Activated CD4-positive, alpha-beta T cell treated with anti-CD3 and anti-CD28 coated beads for 36 hours (primary cell): ENCODE results near the gene OR11L1. TPM values are rescaled to one million over a fixed set of nuclear protein-coding genes. Genes with fewer than 3 reads are reported as not detected.

Experiments used
- ATAC-seq: fragments of 200-7000 bp; cut with Tn5 transposase; one replicate; pipeline ENCODE4 v1.10.0; 2021; ENCODE audit warnings: mild to moderate bottlenecking, moderate library complexity
- CTCF ChIA-PET: fragments of 350-600 bp; sonication (Branson Sonifier 250); formaldehyde crosslinking; loops from one replicate; lab custom pipeline; 2021; ENCODE audit warnings: antibody characterized with exemption; lab: Charles Lee
- POLR2A ChIA-PET: fragments of 350-600 bp; sonication (Branson Sonifier 250); formaldehyde crosslinking; loops from one replicate; lab custom pipeline; 2021; ENCODE audit warnings: antibody characterized with exemption, inconsistent platforms; lab: Charles Lee
- DNase-seq: peaks from one replicate; pipeline ENCODE4 v3.0.0-alpha.2; 2020
- H3K27ac Mint-ChIP-seq: one replicate; pipeline ENCODE4 v1.8.0; 2021; ENCODE audit warnings: mixed read lengths
- H3K27me3 Mint-ChIP-seq: one replicate; pipeline ENCODE4 v1.8.0; 2021; ENCODE audit warnings: mixed read lengths
- H3K36me3 Mint-ChIP-seq: one replicate; pipeline ENCODE4 v1.8.0; 2021; ENCODE audit warnings: low read depth, mixed read lengths
- H3K4me1 Mint-ChIP-seq: one replicate; pipeline ENCODE4 v1.8.0; 2021; ENCODE audit warnings: mixed read lengths
- H3K4me3 Mint-ChIP-seq: one replicate; pipeline ENCODE4 v1.8.0; 2021; ENCODE audit warnings: mild to moderate bottlenecking, moderate library complexity, mixed read lengths
- H3K9me3 Mint-ChIP-seq: one replicate; pipeline ENCODE4 v1.8.0; 2021; ENCODE audit warnings: low read depth, mixed read lengths
- intact Hi-C, 2 experiments: fragments of 100-400 bp; cut with DNase I in 1 of 2; cut with micrococcal nuclease in 1 of 2; formaldehyde crosslinking; loops; one replicate each; pipeline versions ENCODE4 v1.14.2 to v1.15.1; 2022 to 2024; cut with DNase I, micrococcal nuclease
- total RNA-seq, 2 experiments: library from RNA; stranded (reverse); gene quantifications; one replicate each; pipeline ENCODE4 v1.2.3, GENCODE V29; 2021

OR11L1 gene
- not detected for total RNA-seq

GRCh38 chr1:247841796-247842195, at the start of gene OR11L1:
Gene OR11L1, minus strand, starts transcription at chr1:247841896. Its CDS starts 0 bp downstream, at chr1:247841896.
- Mint-ChIP-seq H3K9me3 (no peaks in the 10 kb centered on the region), H3K27ac (no peak within 1 kb of the TSS), H3K4me1 (peaks cover 3% of the 10 kb centered on the region), H3K27me3 (peaks cover under 1% of the 10 kb centered on the region), H3K4me3 (no peak within 1 kb of the TSS), H3K36me3 (no peaks in the 10 kb centered on the region)
- ChIA-PET POLR2A (no interaction called here), CTCF (no interaction called here)
- no peak for ATAC-seq
- intact Hi-C loops, result no loop called here
- no peak for DNase-seq

GRCh38 chr1:247884797-247885413, 43.2 kb upstream of the OR11L1 start:
- no peaks in the 10 kb centered on the region for H3K27me3 Mint-ChIP-seq

GRCh38 chr1:247883346-247883745, 41.6 kb upstream of the OR11L1 start:
- ChIA-PET POLR2A (no interaction called here), CTCF (no interaction called here)
- ATAC-seq (no peak), DNase-seq (no peak)
- Mint-ChIP-seq H3K4me1 (no peaks in the 10 kb centered on the region), H3K4me3 (no peak overlapping the region), H3K27ac (no peak overlapping the region), H3K9me3 (no peaks in the 10 kb centered on the region), H3K27me3 (no peaks in the 10 kb centered on the region), H3K36me3 (no peaks in the 10 kb centered on the region)
- intact Hi-C loops, result no loop called here

More at GRCh38 chr1:247884797-247885413, 43.2 kb upstream of the OR11L1 start:
- no peaks in the 10 kb centered on the region for H3K9me3 Mint-ChIP-seq
- ATAC-seq (no peak), DNase-seq (no peak)
- no peaks in the 10 kb centered on the region for H3K4me1 Mint-ChIP-seq
- no peak overlapping the region for H3K27ac Mint-ChIP-seq
- CTCF ChIA-PET, result no interaction called here
- H3K36me3 Mint-ChIP-seq, result no peaks in the 10 kb centered on the region
- POLR2A ChIA-PET, result no interaction called here
- H3K4me3 Mint-ChIP-seq, result no peak overlapping the region
- intact Hi-C loops, result no loop called here

- no peaks in the 10 kb centered on the region for H3K36me3 Mint-ChIP-seq
- H3K4me1 Mint-ChIP-seq, result no peaks in the 10 kb centered on the region
- ATAC-seq, result no peak
- H3K27me3 Mint-ChIP-seq, result peaks cover 11% of the 10 kb centered on the region
- ChIA-PET CTCF (interaction anchor here (1.3 kb wide), 1 partner anchor 12 kb away, joined by 5 read pairs; no protein-coding TSS in a partner anchor), POLR2A (no interaction called here)
- peaks cover 3% of the 10 kb centered on the region for H3K9me3 Mint-ChIP-seq
- no peak for DNase-seq
- H3K4me3 Mint-ChIP-seq, result no peak overlapping the region
- intact Hi-C loops, result no loop called here
- H3K27ac Mint-ChIP-seq, result no peak overlapping the region
These were observed 23.7 kb upstream of the OR11L1 start for GRCh38 chr1:247865416-247865815.

GRCh38 chr1:247864644-247865043, 22.9 kb upstream of the OR11L1 start:
- H3K4me1 Mint-ChIP-seq, result no peaks in the 10 kb centered on the region
- DNase-seq (no peak), ATAC-seq (no peak)
- no peak overlapping the region for H3K27ac Mint-ChIP-seq
- ChIA-PET POLR2A (no interaction called here), CTCF (interaction anchor here (1.3 kb wide), 1 partner anchor 11 kb away, joined by 5 read pairs; no protein-coding TSS in a partner anchor)
- intact Hi-C loops, result no loop called here
- peaks cover 1% of the 10 kb centered on the region for H3K9me3 Mint-ChIP-seq
- H3K36me3 Mint-ChIP-seq, result no peaks in the 10 kb centered on the region
- peaks cover 15% of the 10 kb centered on the region for H3K27me3 Mint-ChIP-seq
- H3K4me3 Mint-ChIP-seq, result no peak overlapping the region

- ATAC-seq, result no peak
- H3K9me3 Mint-ChIP-seq, result no peaks in the 10 kb centered on the region
- peaks cover 5% of the 10 kb centered on the region for H3K4me1 Mint-ChIP-seq
- DNase-seq, result no peak
- CTCF ChIA-PET, result interaction anchor here (0.7 kb wide), 1 partner anchor 9 kb away, joined by 3 read pairs; no protein-coding TSS in a partner anchor
- POLR2A ChIA-PET, result no interaction called here
- no peak overlapping the region for H3K4me3 Mint-ChIP-seq
- no peaks in the 10 kb centered on the region for H3K36me3 Mint-ChIP-seq
- peaks cover 25% of the 10 kb centered on the region for H3K27me3 Mint-ChIP-seq
- intact Hi-C loops, result no loop called here
- no peak overlapping the region for H3K27ac Mint-ChIP-seq
These were observed 21.1 kb upstream of the OR11L1 start for GRCh38 chr1:247862756-247863155.

GRCh38 chr1:247857985-247858619, 16.4 kb upstream of the OR11L1 start:
- intact Hi-C loops, result loop anchor here in 1 of 2 experiments (5.0 kb wide), 1 partner anchor 176 kb away; no protein-coding TSS in a partner anchor
- POLR2A ChIA-PET, result no interaction called here
- H3K4me1 Mint-ChIP-seq, result peaks cover 9% of the 10 kb centered on the region
- CTCF ChIA-PET, result interaction anchor here (0.8 kb wide), 1 partner anchor 9 kb away, joined by 3 read pairs; no protein-coding TSS in a partner anchor
- peaks cover 46% of the 10 kb centered on the region for H3K27me3 Mint-ChIP-seq
- no peaks in the 10 kb centered on the region for H3K9me3 Mint-ChIP-seq
- no peak overlapping the region for H3K27ac Mint-ChIP-seq
- ATAC-seq, result no peak
- H3K36me3 Mint-ChIP-seq, result no peaks in the 10 kb centered on the region
- H3K4me3 Mint-ChIP-seq, result peak overlapping the region; percentile 71
- no peak for DNase-seq

GRCh38 chr1:247857069-247857984, 15.6 kb upstream of the OR11L1 start, which contains the start of gene TRIM58:
Gene TRIM58, plus strand, starts transcription at chr1:247857187. Its CDS starts 60 bp downstream, at chr1:247857247.
- H3K4me3 Mint-ChIP-seq, result peak within 1 kb of the TSS; percentile 71
- peak; percentile 69 for DNase-seq
- H3K9me3 Mint-ChIP-seq, result no peaks in the 10 kb centered on the region
- CTCF ChIA-PET, result interaction anchor here (0.6 kb wide), 1 partner anchor 75 kb away, joined by 3 read pairs; no protein-coding TSS in a partner anchor
- POLR2A ChIA-PET, result no interaction called here
- intact Hi-C loops, result loop anchor here in 1 of 2 experiments (5.0 kb wide), 1 partner anchor 175 kb away; no protein-coding TSS in a partner anchor
- peaks cover 42% of the 10 kb centered on the region for H3K27me3 Mint-ChIP-seq
- H3K36me3 Mint-ChIP-seq, result no peaks in the 10 kb centered on the region
- peak; percentile 93 for ATAC-seq
- no peak within 1 kb of the TSS for H3K27ac Mint-ChIP-seq
- peaks cover 9% of the 10 kb centered on the region for H3K4me1 Mint-ChIP-seq

GRCh38 chr1:247855911-247856310, 14.2 kb upstream of the OR11L1 start:
- Mint-ChIP-seq H3K4me3 (no peak overlapping the region), H3K4me1 (peaks cover 9% of the 10 kb centered on the region), H3K27ac (no peak overlapping the region), H3K36me3 (no peaks in the 10 kb centered on the region), H3K9me3 (no peaks in the 10 kb centered on the region), H3K27me3 (peaks cover 39% of the 10 kb centered on the region)
- POLR2A ChIA-PET, result no interaction called here
- CTCF ChIA-PET, result no interaction called here
- intact Hi-C loops, result loop anchor here in 1 of 2 experiments (5.0 kb wide), 1 partner anchor 174 kb away; no protein-coding TSS in a partner anchor
- no peak for ATAC-seq
- no peak for DNase-seq

- Mint-ChIP-seq H3K9me3 (no peaks in the 10 kb centered on the region), H3K4me3 (no peak overlapping the region), H3K27ac (no peak overlapping the region), H3K36me3 (no peaks in the 10 kb centered on the region), H3K4me1 (peaks cover 9% of the 10 kb centered on the region), H3K27me3 (peaks cover 31% of the 10 kb centered on the region)
- DNase-seq (no peak), ATAC-seq (no peak)
- CTCF ChIA-PET, result interaction anchor here (0.6 to 0.7 kb wide), 2 partner anchors 12 to 25 kb away, joined by 3 read pairs; no protein-coding TSS in a partner anchor
- POLR2A ChIA-PET, result no interaction called here
- intact Hi-C loops, result loop anchor here in 1 of 2 experiments (5.0 kb wide), 1 partner anchor 173 kb away; no protein-coding TSS in a partner anchor
These were observed 13.3 kb upstream of the OR11L1 start for GRCh38 chr1:247854899-247855545.
